ENCODE measurements around the gene C1orf146. TPM values are rescaled to one million over a fixed set of nuclear protein-coding genes. Genes with fewer than 3 reads are reported as not detected.
"Not testable (repeated sequence)": the region's sequence is repeated elsewhere in the genome, so short reads cannot be mapped to it uniquely, and the experiment has no call there.

Gene C1orf146
- total RNA-seq, 4 donors from 2014 or later, result not detected

DNA sequence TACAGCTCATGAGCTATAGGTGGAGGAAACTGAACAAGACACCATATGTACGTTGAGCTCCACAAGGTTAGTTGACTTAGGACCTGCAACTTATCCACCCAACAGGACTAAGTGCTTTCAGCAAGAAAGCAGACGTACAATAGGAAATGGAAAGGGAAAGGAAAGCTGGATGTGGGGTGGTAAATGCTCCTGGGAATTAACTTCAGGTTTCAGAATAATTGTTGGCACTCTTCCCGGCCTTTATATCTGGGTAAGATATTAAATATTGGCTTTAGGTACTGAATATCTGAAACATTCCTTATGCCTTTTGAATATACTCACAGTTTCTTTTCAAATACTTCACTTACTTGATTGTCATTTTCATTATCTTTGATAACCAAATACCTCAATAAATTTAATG is 44.8 kb downstream of the C1orf146 start:
- H3K4me1 ChIP-seq, result no peaks in the 10 kb centered on the region
- 87 to 89% methylated on average over 3 of the region's 3 CpGs for WGBS, 2 donors

GRCh38 chr1:92273039-92273438 is 55.3 kb downstream of the C1orf146 start:
- WGBS, 2 donors, result 59 to 66% methylated on average over 1 of the region's 1 CpG
- DNase-seq (ENCODE audit: low spot score in 2 of 2), result no peak
- no peaks in the 10 kb centered on the region for H3K4me1 ChIP-seq
- H3K27me3 ChIP-seq, result no peaks in the 10 kb centered on the region
- no peak overlapping the region for H3K27ac ChIP-seq
- TF ChIP-seq POLR2A (IDR thresholded peaks at IDR 0.05) (no peak), CTCF (IDR thresholded peaks at IDR 0.05) (no peak), EP300 (IDR thresholded peaks at IDR 0.05) (no peak)
- peaks cover 0 to 64% (median 7%) of the 10 kb centered on the region in 3 donors for H3K36me3 ChIP-seq
- H3K9me3 ChIP-seq, result no peaks in the 10 kb centered on the region
- no peak overlapping the region for H3K4me3 ChIP-seq

More for the DNA sequence above, 44.8 kb downstream of the C1orf146 start:
- Histone ChIP-seq H3K9me3 (no peaks in the 10 kb centered on the region), H3K27me3 (no peaks in the 10 kb centered on the region), H3K36me3 (peaks cover 0 to 74% (median 0%) of the 10 kb centered on the region in 3 donors), H3K4me3 (no peak overlapping the region), H3K27ac (no peak overlapping the region)
- TF ChIP-seq POLR2A (IDR thresholded peaks at IDR 0.05), result no peak
- no peak for TF ChIP-seq CTCF (IDR thresholded peaks at IDR 0.05)
- no peak for TF ChIP-seq EP300 (IDR thresholded peaks at IDR 0.05)
- no peak for DNase-seq (ENCODE audit: low spot score in 2 of 2)

GRCh38 chr1:92274939-92275338 is 57.2 kb downstream of the C1orf146 start:
- no peak overlapping the region for H3K4me3 ChIP-seq
- no peak for DNase-seq (ENCODE audit: low spot score in 2 of 2)
- peaks cover 0 to 65% (median 7%) of the 10 kb centered on the region in 3 donors for H3K36me3 ChIP-seq
- H3K27me3 ChIP-seq, result no peaks in the 10 kb centered on the region
- H3K9me3 ChIP-seq, result no peaks in the 10 kb centered on the region
- WGBS, 2 donors, result 94 to 97% methylated on average over 1 of the region's 1 CpG
- H3K27ac ChIP-seq, result no peak overlapping the region
- no peaks in the 10 kb centered on the region for H3K4me1 ChIP-seq
- TF ChIP-seq CTCF (IDR thresholded peaks at IDR 0.05) (no peak), EP300 (IDR thresholded peaks at IDR 0.05) (no peak), POLR2A (IDR thresholded peaks at IDR 0.05) (no peak)

DNA sequence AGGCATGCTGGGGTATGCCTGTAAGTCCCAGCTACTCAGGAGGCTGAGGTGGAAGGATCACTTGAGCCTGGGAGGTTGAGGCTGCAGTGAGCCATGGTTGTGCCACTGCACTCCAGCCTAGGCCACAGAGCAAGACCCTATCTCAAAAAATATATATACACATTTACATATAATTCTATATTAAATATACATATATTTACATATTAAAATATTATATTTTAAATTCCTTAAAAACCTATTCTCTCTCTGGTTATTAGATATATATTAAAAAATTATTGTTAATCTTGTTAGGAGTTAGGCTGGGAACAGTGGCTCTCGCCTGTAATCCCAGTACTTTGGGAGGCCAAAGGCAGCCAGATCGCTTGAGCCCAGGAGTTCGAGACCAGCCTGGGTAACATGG is 58.4 kb downstream of the C1orf146 start:
- DNase-seq (ENCODE audit: low spot score in 2 of 2), result no peak
- no peak for TF ChIP-seq EP300 (IDR thresholded peaks at IDR 0.05)
- no peak for TF ChIP-seq CTCF (IDR thresholded peaks at IDR 0.05)
- TF ChIP-seq POLR2A (IDR thresholded peaks at IDR 0.05), result no peak
- Histone ChIP-seq H3K9me3 (no peaks in the 10 kb centered on the region), H3K4me3 (no peak overlapping the region), H3K27me3 (no peaks in the 10 kb centered on the region), H3K36me3 (peaks cover 0 to 72% (median 2%) of the 10 kb centered on the region in 3 donors), H3K27ac (no peak overlapping the region), H3K4me1 (no peaks in the 10 kb centered on the region)
- WGBS, 2 donors, result 99% methylated on average over 3 of the region's 3 CpGs

GRCh38 chr1:92277105-92277723 is 59.5 kb downstream of the C1orf146 start:
- Histone ChIP-seq H3K36me3 (peaks cover 0 to 74% (median 0%) of the 10 kb centered on the region in 3 donors), H3K4me1 (no peaks in the 10 kb centered on the region), H3K9me3 (no peaks in the 10 kb centered on the region), H3K4me3 (no peak overlapping the region), H3K27ac (no peak overlapping the region), H3K27me3 (no peaks in the 10 kb centered on the region)
- DNase-seq (ENCODE audit: low spot score in 2 of 2), result no peak
- TF ChIP-seq CTCF (IDR thresholded peaks at IDR 0.05), result no peak
- 92 to 94% methylated on average over 4 of the region's 4 CpGs for WGBS, 2 donors

DNA sequence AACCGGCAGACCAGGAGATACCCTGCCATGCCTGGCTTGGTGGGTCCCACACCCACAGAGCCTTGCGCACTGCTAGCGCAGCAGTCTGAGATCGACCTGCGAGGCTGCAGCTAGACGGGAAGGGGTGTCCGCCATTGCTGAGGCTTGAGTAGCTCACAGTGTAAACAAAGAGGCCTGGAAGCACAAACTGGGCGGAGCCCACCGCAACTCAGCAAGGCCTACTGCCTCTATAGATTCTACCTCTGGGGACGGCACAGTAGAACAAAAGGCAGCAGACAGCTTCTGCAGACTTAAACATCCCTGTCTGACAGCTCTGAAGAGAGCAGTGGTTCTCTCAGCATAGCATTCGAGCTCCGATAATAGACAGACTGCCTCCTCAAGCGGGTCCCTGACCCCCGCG is 62.1 kb downstream of the C1orf146 start:
- not testable (repeated sequence) for H3K4me1 ChIP-seq; H3K9me3 ChIP-seq; H3K27ac ChIP-seq; H3K27me3 ChIP-seq; H3K4me3 ChIP-seq; DNase-seq (ENCODE audit: low spot score in 2 of 2)
- 94 to 97% methylated on average over 14 to 15 of the region's 15 CpGs for WGBS, 2 donors
- peaks cover 0 to 76% (median 0%) of the 10 kb centered on the region in 3 donors for H3K36me3 ChIP-seq

DNA sequence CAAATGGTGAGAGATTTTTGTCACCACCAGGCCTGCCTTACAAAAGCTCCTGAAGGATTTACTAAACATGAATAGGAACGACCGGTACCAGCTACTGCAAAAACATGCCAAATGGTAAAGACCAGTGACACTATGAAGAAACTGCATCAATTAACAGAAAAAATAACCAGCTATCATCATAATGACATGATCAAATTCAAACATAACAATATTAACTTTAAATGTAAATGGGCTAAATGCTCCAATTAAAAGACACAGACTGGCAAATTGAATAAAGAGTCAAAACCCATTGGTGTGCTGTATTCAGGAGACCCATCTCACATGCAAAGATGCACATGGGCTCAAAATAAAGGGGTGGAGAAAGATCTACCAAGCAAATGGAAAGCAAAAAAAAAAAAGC is 63.7 kb downstream of the C1orf146 start:
- not testable (repeated sequence) for H3K9me3 ChIP-seq; H3K27ac ChIP-seq; H3K4me1 ChIP-seq; H3K27me3 ChIP-seq; DNase-seq (ENCODE audit: low spot score in 2 of 2); H3K4me3 ChIP-seq
- 96% methylated on average over 2 of the region's 2 CpGs for WGBS, 2 donors
- peaks cover 0 to 72% (median 0%) of the 10 kb centered on the region in 3 donors for H3K36me3 ChIP-seq
